Fibroblast of lung (primary cell): ENCODE measurements around the gene FPGS.

Source experiments
- EZH2 ChIP-seq: IDR thresholded peaks from 2 replicates; pipeline ENCODE4 v1.5.1; 2012; ENCODE audit warnings: low read length, control low read depth, mild to moderate bottlenecking; ENCODE audit errors: missing control alignments
- TF ChIP-seq, protein P1 (sequence below), 2 donors: IDR thresholded peaks in 1 of 2; conservative IDR thresholded peaks in 1 of 2; 1 replicate in 1 of 2; 2 replicates in 1 of 2; pipeline ENCODE4 v1.5.1; 2011 to 2012; ENCODE audit warnings: low read length in 2 of 2, control low read depth in 1 of 2, inconsistent platforms in 1 of 2, low read depth in 1 of 2, mild to moderate bottlenecking in 1 of 2

DNA sequence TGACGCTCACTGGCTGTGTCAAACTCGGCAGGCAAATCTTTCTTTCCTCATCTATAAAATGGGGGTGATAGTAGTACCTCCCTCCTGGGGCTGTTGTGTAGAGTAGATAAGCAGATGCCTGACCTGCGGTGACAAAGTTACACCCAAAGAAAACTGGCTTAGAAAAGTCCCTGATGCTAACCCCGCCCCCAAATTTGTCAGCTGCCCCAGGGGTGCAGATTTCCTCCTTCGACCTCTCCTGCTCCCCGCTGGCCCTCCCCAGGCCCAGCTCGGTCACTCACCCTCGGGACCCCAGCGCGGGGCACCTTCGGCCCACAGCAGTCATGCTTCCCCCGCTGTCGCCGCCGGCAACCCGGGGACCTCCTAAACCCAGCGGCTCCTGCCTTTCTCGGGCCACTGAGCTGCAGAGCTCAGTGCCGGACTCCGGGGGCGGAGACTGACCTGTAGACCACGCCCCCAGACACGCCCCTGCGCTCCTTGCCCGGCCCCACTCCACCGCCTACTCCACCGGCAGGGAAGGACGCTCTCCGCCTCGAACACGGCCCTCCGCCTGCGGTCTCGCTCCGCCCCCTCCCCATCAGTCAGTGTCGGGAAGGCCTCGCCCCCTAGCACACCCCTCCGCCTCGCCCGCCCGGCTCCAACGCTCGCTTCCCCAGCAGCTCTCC lies 31.6 kb upstream of the FPGS start:
- TF ChIP-seq, protein P1, sequence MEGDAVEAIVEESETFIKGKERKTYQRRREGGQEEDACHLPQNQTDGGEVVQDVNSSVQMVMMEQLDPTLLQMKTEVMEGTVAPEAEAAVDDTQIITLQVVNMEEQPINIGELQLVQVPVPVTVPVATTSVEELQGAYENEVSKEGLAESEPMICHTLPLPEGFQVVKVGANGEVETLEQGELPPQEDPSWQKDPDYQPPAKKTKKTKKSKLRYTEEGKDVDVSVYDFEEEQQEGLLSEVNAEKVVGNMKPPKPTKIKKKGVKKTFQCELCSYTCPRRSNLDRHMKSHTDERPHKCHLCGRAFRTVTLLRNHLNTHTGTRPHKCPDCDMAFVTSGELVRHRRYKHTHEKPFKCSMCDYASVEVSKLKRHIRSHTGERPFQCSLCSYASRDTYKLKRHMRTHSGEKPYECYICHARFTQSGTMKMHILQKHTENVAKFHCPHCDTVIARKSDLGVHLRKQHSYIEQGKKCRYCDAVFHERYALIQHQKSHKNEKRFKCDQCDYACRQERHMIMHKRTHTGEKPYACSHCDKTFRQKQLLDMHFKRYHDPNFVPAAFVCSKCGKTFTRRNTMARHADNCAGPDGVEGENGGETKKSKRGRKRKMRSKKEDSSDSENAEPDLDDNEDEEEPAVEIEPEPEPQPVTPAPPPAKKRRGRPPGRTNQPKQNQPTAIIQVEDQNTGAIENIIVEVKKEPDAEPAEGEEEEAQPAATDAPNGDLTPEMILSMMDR (conservative IDR thresholded peaks at IDR 0.05 in 1 of 2, IDR thresholded peaks at IDR 0.05 in 1 of 2; ENCODE audit: low read depth in 1 of 2, low read length in 2 of 2) = no peak
- TF ChIP-seq EZH2 = no peak
